Dendritic cell treated with granulocyte-macrophage colony-stimulating factor and Interleukin-4, amounts not matched to agents 40 ng/mL and 50 ng/mL, for 4 days (primary cell): Measurements from ENCODE around the gene PLD6.

Source experiments
- H3K27ac Mint-ChIP-seq: one replicate; pipeline ENCODE4 v1.8.0; 2022; ENCODE audit warnings: mild to moderate bottlenecking, mixed read lengths
- H3K27me3 Mint-ChIP-seq: one replicate; pipeline ENCODE4 v1.8.0; 2022; ENCODE audit warnings: mild to moderate bottlenecking, mixed read lengths
- H3K36me3 Mint-ChIP-seq: one replicate; pipeline ENCODE4 v1.8.0; 2022; ENCODE audit warnings: low read depth, mixed read lengths
- H3K4me1 Mint-ChIP-seq: one replicate; pipeline ENCODE4 v1.8.0; 2022; ENCODE audit warnings: low read depth, mixed read lengths
- H3K4me3 Mint-ChIP-seq: one replicate; pipeline ENCODE4 v1.8.0; 2022; ENCODE audit warnings: mild to moderate bottlenecking, moderate library complexity, mixed read lengths
- H3K9me3 Mint-ChIP-seq: one replicate; pipeline ENCODE4 v1.8.0; 2022; ENCODE audit warnings: mixed read lengths
- intact Hi-C: fragments of 100-400 bp; cut with micrococcal nuclease; formaldehyde crosslinking; loops from one replicate; pipeline ENCODE4 v1.15.0; 2022

The PLD6 gene

GRCh38 chr17:17156511-17156910, 49.6 kb downstream of the PLD6 start:
- peaks cover 97% of the 10 kb centered on the region for H3K36me3 Mint-ChIP-seq
- H3K9me3 Mint-ChIP-seq, result no peaks in the 10 kb centered on the region
- no peak overlapping the region for H3K4me3 Mint-ChIP-seq
- intact Hi-C loops, result no loop called here
- peaks cover 25% of the 10 kb centered on the region for H3K4me1 Mint-ChIP-seq
- H3K27me3 Mint-ChIP-seq, result peaks cover 1% of the 10 kb centered on the region
- no peak overlapping the region for H3K27ac Mint-ChIP-seq

DNA sequence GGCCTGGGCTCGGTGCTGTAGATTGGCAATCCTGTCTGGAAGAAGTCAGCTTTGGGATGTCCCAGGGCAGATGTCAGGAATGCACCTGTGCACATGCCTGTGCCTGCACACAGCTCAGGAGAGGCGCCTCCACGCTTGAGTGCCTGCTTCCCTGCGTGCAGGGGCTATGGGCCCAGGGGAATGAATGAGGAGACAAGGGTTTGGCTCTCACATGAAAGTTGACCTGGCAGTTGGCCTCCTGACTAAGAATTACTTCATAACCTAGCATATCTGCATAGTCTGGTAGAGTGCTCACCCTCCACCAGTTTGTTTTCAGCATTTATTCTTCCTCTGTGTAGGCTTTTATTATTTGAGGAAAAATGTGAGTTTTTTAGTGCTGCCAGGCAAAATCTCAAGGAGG, 50.0 kb downstream of the PLD6 start:
- Mint-ChIP-seq H3K4me3 (no peak overlapping the region), H3K27me3 (peaks cover 1% of the 10 kb centered on the region), H3K27ac (no peak overlapping the region), H3K9me3 (no peaks in the 10 kb centered on the region), H3K36me3 (peaks cover 95% of the 10 kb centered on the region), H3K4me1 (peaks cover 29% of the 10 kb centered on the region)
- intact Hi-C loops, result no loop called here

GRCh38 chr17:17155568-17155967, 50.6 kb downstream of the PLD6 start:
- no peak overlapping the region for H3K4me3 Mint-ChIP-seq
- H3K27me3 Mint-ChIP-seq, result peaks cover 1% of the 10 kb centered on the region
- H3K36me3 Mint-ChIP-seq, result peaks cover 90% of the 10 kb centered on the region
- peaks cover 32% of the 10 kb centered on the region for H3K4me1 Mint-ChIP-seq
- no peaks in the 10 kb centered on the region for H3K9me3 Mint-ChIP-seq
- H3K27ac Mint-ChIP-seq, result no peak overlapping the region
- intact Hi-C loops, result no loop called here

- Mint-ChIP-seq H3K4me1 (peaks cover 38% of the 10 kb centered on the region), H3K27ac (no peak overlapping the region), H3K9me3 (no peaks in the 10 kb centered on the region), H3K27me3 (peaks cover 1% of the 10 kb centered on the region), H3K4me3 (no peak overlapping the region), H3K36me3 (peaks cover 84% of the 10 kb centered on the region)
- intact Hi-C loops, result no loop called here
These were observed 51.2 kb downstream of the PLD6 start for GRCh38 chr17:17154981-17155380.

GRCh38 chr17:17154556-17154955, 51.6 kb downstream of the PLD6 start:
- intact Hi-C loops, result no loop called here
- Mint-ChIP-seq H3K27ac (no peak overlapping the region), H3K4me3 (no peak overlapping the region), H3K9me3 (no peaks in the 10 kb centered on the region), H3K27me3 (peaks cover 1% of the 10 kb centered on the region), H3K36me3 (peaks cover 80% of the 10 kb centered on the region), H3K4me1 (peaks cover 42% of the 10 kb centered on the region)

DNA sequence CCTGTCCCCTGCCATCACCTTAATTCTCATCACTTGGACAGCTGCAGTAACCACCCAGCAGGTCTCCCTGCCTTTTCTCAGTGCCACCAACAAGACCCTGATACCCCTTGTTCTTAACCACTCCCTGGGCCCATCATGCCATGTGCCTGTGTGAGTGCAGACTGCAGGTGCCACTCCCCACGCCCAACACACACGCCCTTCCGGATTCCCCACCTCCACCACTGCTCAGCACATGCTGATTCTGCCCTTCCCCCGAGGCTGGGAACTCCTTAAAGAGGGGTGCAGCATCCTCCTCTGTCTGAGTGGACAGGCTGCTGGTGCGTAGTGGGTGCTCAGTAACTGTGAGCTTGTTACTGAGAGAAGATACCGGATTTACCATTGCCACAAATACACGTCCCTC, 52.4 kb downstream of the PLD6 start:
- no peaks in the 10 kb centered on the region for H3K9me3 Mint-ChIP-seq
- intact Hi-C loops, result no loop called here
- H3K27me3 Mint-ChIP-seq, result peaks cover 1% of the 10 kb centered on the region
- H3K27ac Mint-ChIP-seq, result peak overlapping the region; percentile 78
- H3K4me1 Mint-ChIP-seq, result peaks cover 43% of the 10 kb centered on the region
- no peak overlapping the region for H3K4me3 Mint-ChIP-seq
- H3K36me3 Mint-ChIP-seq, result peaks cover 71% of the 10 kb centered on the region

- peaks cover 46% of the 10 kb centered on the region for H3K4me1 Mint-ChIP-seq
- no peak overlapping the region for H3K4me3 Mint-ChIP-seq
- peak overlapping the region; percentile 78 for H3K27ac Mint-ChIP-seq
- H3K9me3 Mint-ChIP-seq, result no peaks in the 10 kb centered on the region
- intact Hi-C loops, result no loop called here
- peaks cover 68% of the 10 kb centered on the region for H3K36me3 Mint-ChIP-seq
- peaks cover 1% of the 10 kb centered on the region for H3K27me3 Mint-ChIP-seq
These were observed 53.1 kb downstream of the PLD6 start for GRCh38 chr17:17153071-17153470.

GRCh38 chr17:17152385-17152784, 53.7 kb downstream of the PLD6 start:
- H3K9me3 Mint-ChIP-seq, result no peaks in the 10 kb centered on the region
- H3K27me3 Mint-ChIP-seq, result peaks cover 1% of the 10 kb centered on the region
- no peak overlapping the region for H3K4me3 Mint-ChIP-seq
- H3K36me3 Mint-ChIP-seq, result peaks cover 68% of the 10 kb centered on the region
- H3K27ac Mint-ChIP-seq, result peak overlapping the region; percentile 78
- H3K4me1 Mint-ChIP-seq, result peaks cover 51% of the 10 kb centered on the region
- intact Hi-C loops, result no loop called here

DNA sequence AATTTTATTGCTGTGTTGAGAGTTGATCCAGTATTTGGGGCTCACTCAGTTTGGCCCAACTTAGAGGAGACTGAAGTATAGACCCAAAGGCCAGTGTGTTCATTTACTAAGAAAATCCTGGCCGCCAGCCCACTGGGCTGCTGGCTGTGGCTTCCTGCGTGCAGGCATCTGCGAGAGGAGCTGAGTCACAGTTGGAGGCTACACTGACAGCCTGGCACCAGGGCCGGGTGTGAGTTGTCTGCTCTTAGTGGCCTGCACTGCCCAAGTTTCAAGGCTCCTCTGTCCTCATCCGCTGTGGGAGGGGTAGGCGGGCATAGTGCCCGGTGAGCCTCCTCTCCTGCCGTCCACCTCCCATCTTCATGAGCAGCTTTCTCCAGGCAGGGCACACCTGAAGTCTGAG, 54.2 kb downstream of the PLD6 start:
- Mint-ChIP-seq H3K9me3 (no peaks in the 10 kb centered on the region), H3K4me1 (peaks cover 51% of the 10 kb centered on the region), H3K36me3 (peaks cover 68% of the 10 kb centered on the region), H3K4me3 (no peak overlapping the region), H3K27ac (peak overlapping the region; percentile 78), H3K27me3 (peaks cover 1% of the 10 kb centered on the region)
- intact Hi-C loops, result loop anchor here (2.0 kb wide), 1 partner anchor 55 kb away; the partner anchor contains the start of gene PLD6

GRCh38 chr17:17151541-17151940, 54.6 kb downstream of the PLD6 start:
- peaks cover 55% of the 10 kb centered on the region for H3K4me1 Mint-ChIP-seq
- H3K27me3 Mint-ChIP-seq, result peaks cover 1% of the 10 kb centered on the region
- H3K27ac Mint-ChIP-seq, result peak overlapping the region; percentile 78
- H3K9me3 Mint-ChIP-seq, result no peaks in the 10 kb centered on the region
- intact Hi-C loops, result loop anchor here (2.0 kb wide), 1 partner anchor 55 kb away; the partner anchor contains the start of gene PLD6
- peaks cover 68% of the 10 kb centered on the region for H3K36me3 Mint-ChIP-seq
- no peak overlapping the region for H3K4me3 Mint-ChIP-seq

- Mint-ChIP-seq H3K36me3 (peaks cover 68% of the 10 kb centered on the region), H3K27ac (peak overlapping the region; percentile 78)
- intact Hi-C loops, result loop anchor here (2.0 kb wide), 1 partner anchor 56 kb away; the partner anchor contains the start of gene PLD6
These were observed 55.1 kb downstream of the PLD6 start for GRCh38 chr17:17151055-17151454.

More at GRCh38 chr17:17151055-17151454, 55.1 kb downstream of the PLD6 start:
- Mint-ChIP-seq H3K9me3 (no peaks in the 10 kb centered on the region), H3K27me3 (peaks cover 1% of the 10 kb centered on the region), H3K4me1 (peaks cover 59% of the 10 kb centered on the region), H3K4me3 (no peak overlapping the region)
